ENCODE results near the gene DDI1.

DNA sequence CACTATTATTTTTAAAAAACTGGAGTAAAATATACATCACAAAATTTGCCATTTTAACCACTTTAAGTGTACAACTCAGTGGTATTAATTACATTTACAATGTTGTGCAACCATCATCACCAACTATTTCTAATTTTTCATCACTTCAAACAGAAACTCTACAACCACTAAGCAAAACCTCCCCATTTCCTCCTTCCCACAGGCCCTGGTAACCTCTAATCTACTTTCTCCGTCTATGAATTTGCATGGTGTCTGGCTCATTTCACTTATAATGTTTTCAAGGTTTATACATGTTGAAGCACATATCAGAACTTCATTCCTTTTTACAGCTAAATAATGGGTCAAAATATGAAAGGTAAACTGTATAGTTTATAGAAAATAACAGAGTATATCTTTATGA, 24.4 kb downstream of the DDI1 start:
- TF ChIP-seq, protein P1, sequence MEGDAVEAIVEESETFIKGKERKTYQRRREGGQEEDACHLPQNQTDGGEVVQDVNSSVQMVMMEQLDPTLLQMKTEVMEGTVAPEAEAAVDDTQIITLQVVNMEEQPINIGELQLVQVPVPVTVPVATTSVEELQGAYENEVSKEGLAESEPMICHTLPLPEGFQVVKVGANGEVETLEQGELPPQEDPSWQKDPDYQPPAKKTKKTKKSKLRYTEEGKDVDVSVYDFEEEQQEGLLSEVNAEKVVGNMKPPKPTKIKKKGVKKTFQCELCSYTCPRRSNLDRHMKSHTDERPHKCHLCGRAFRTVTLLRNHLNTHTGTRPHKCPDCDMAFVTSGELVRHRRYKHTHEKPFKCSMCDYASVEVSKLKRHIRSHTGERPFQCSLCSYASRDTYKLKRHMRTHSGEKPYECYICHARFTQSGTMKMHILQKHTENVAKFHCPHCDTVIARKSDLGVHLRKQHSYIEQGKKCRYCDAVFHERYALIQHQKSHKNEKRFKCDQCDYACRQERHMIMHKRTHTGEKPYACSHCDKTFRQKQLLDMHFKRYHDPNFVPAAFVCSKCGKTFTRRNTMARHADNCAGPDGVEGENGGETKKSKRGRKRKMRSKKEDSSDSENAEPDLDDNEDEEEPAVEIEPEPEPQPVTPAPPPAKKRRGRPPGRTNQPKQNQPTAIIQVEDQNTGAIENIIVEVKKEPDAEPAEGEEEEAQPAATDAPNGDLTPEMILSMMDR (IDR thresholded peaks at IDR 0.05): no peak
- no peak for TF ChIP-seq POLR2A (IDR thresholded peaks at IDR 0.05)
